MM.1S (cell line): ENCODE data around the gene FREM1.

Experiments
- CTCF ChIP-seq: fragments of 300-600 bp; sonication (generic); IDR thresholded peaks from 2 replicates; pipeline ENCODE4 v1.5.1; 2016; ENCODE audit warnings: antibody characterized with exemption, low read length, mixed read lengths
- EZH2 ChIP-seq: fragments of 300-600 bp; sonication (generic); optimal IDR thresholded peaks from 2 replicates; pipeline ENCODE3; 2017; ENCODE audit warnings: low read depth, mild to moderate bottlenecking, antibody characterized with exemption, low read length, mixed read lengths
- EZH2phosphoT487 ChIP-seq: fragments of 300-600 bp; sonication (generic); IDR thresholded peaks from 2 replicates; pipeline ENCODE4 v1.6.1; 2018; ENCODE audit warnings: antibody characterized with exemption, low read length

GRCh38 chr9:14937216-14937615 is 27.0 kb upstream of the FREM1 start:
- TF ChIP-seq CTCF, result no peak
- no peak for TF ChIP-seq EZH2
- TF ChIP-seq EZH2phosphoT487, result no peak
